ENCODE results near the gene PHACTR1. TPM values are rescaled to one million over a fixed set of nuclear protein-coding genes. Genes with fewer than 3 reads are reported as not detected.

PHACTR1 gene
- total RNA-seq, 1 experiment from 2014 or later, result 0.05 TPM

GRCh38 chr6:12929678-12930077 is 213.1 kb downstream of the PHACTR1 start:
- Histone ChIP-seq H3K36me3 (ENCODE audit: control insufficient read depth, insufficient read depth, low read length) (no peaks in the 10 kb centered on the region), H3K9me3 (ENCODE audit: control insufficient read depth, insufficient read depth, low read depth, low read length) (no peaks in the 10 kb centered on the region), H3K27ac (ENCODE audit: low read length) (no peak overlapping the region), H3K4me3 (ENCODE audit: low read depth in 2 of 2, low read length in 2 of 2) (no peak overlapping the region), H3K4me1 (ENCODE audit: control insufficient read depth, insufficient read depth, low read length) (no peaks in the 10 kb centered on the region), H3K27me3 (ENCODE audit: control insufficient read depth, insufficient read depth, low read length) (peaks cover 5% of the 10 kb centered on the region)
- ChIA-PET POLR2A (interaction anchor here (0.7 kb wide), 1 partner anchor 366 kb away, joined by 5 read pairs; no protein-coding TSS in a partner anchor), CTCF (no interaction called here)
- TF ChIP-seq REST (IDR thresholded peaks at IDR 0.05; ENCODE audit: insufficient read depth in 1 of 2, low read depth in 2 of 2, low read length in 1 of 2), result no peak
- no peak for TF ChIP-seq CTCF (IDR thresholded peaks at IDR 0.05)
- no peak for TF ChIP-seq TCF7L2 (IDR thresholded peaks at IDR 0.05; ENCODE audit: low read depth, low read length)
- TF ChIP-seq SIN3A (IDR thresholded peaks at IDR 0.05; ENCODE audit: borderline replicate concordance, insufficient read depth, low read depth, low read length), result no peak
- TF ChIP-seq POLR2AphosphoS5 (IDR thresholded peaks at IDR 0.05; ENCODE audit: low read depth, low read length), result no peak
- no TSS peak for BruUV-seq (replicated peaks)
- in situ Hi-C loops (cut with HindIII; ENCODE audit: low pct_unique_long_range_greater_than_20kb, low sequenced_read_pairs), result no loop called here
- intact Hi-C loops (cut with micrococcal nuclease; ENCODE audit: unreplicated experiment), result no loop called here
- ATAC-seq (no peak), DNase-seq (ENCODE audit: low read depth, low spot score) (no peak)

DNA sequence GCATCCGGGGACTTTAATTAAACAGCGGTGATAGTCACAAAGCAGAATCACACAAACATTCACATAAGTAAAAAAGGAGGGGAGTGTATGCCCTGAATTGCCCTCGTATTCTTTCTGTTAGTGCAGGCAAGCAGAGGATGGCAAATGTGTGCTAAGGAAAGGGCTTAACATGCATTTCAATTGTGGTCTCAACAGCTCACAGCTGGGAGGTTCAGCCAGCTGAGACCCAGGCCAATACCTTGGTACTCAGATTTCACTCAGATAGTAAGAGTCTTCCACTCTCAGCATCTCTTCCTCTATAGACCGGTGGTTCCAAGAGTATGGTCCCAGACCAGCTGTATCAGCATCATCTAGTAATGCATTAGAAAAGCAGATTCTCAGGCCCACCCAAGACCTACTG is 215.1 kb downstream of the PHACTR1 start:
- Histone ChIP-seq H3K9me3 (ENCODE audit: control insufficient read depth, insufficient read depth, low read depth, low read length) (no peaks in the 10 kb centered on the region), H3K4me1 (ENCODE audit: control insufficient read depth, insufficient read depth, low read length) (no peaks in the 10 kb centered on the region), H3K27ac (ENCODE audit: low read length) (no peak overlapping the region), H3K36me3 (ENCODE audit: control insufficient read depth, insufficient read depth, low read length) (no peaks in the 10 kb centered on the region), H3K27me3 (ENCODE audit: control insufficient read depth, insufficient read depth, low read length) (peaks cover 5% of the 10 kb centered on the region), H3K4me3 (ENCODE audit: low read depth in 2 of 2, low read length in 2 of 2) (no peak overlapping the region)
- intact Hi-C loops (cut with micrococcal nuclease; ENCODE audit: unreplicated experiment), result no loop called here
- DNase-seq (ENCODE audit: low read depth, low spot score) (no peak), ATAC-seq (no peak)
- TF ChIP-seq TCF7L2 (IDR thresholded peaks at IDR 0.05; ENCODE audit: low read depth, low read length) (no peak), REST (IDR thresholded peaks at IDR 0.05; ENCODE audit: insufficient read depth in 1 of 2, low read depth in 2 of 2, low read length in 1 of 2) (no peak), POLR2AphosphoS5 (IDR thresholded peaks at IDR 0.05; ENCODE audit: low read depth, low read length) (no peak), SIN3A (IDR thresholded peaks at IDR 0.05; ENCODE audit: borderline replicate concordance, insufficient read depth, low read depth, low read length) (no peak), CTCF (IDR thresholded peaks at IDR 0.05) (no peak)
- POLR2A ChIA-PET, result no interaction called here
- in situ Hi-C loops (cut with HindIII; ENCODE audit: low pct_unique_long_range_greater_than_20kb, low sequenced_read_pairs), result no loop called here
- BruUV-seq (replicated peaks), result no TSS peak
- CTCF ChIA-PET, result no interaction called here
